ENCODE data around the gene G6PC3. TPM values are rescaled to one million over a fixed set of nuclear protein-coding genes. Genes with fewer than 3 reads are reported as not detected.
"Not testable (repeated sequence)": the region's sequence is repeated elsewhere in the genome, so short reads cannot be mapped to it uniquely, and the experiment has no call there.

The G6PC3 gene
- polyA plus RNA-seq, 3 donors: 39.4 to 85.3 (median 39.5) TPM

DNA sequence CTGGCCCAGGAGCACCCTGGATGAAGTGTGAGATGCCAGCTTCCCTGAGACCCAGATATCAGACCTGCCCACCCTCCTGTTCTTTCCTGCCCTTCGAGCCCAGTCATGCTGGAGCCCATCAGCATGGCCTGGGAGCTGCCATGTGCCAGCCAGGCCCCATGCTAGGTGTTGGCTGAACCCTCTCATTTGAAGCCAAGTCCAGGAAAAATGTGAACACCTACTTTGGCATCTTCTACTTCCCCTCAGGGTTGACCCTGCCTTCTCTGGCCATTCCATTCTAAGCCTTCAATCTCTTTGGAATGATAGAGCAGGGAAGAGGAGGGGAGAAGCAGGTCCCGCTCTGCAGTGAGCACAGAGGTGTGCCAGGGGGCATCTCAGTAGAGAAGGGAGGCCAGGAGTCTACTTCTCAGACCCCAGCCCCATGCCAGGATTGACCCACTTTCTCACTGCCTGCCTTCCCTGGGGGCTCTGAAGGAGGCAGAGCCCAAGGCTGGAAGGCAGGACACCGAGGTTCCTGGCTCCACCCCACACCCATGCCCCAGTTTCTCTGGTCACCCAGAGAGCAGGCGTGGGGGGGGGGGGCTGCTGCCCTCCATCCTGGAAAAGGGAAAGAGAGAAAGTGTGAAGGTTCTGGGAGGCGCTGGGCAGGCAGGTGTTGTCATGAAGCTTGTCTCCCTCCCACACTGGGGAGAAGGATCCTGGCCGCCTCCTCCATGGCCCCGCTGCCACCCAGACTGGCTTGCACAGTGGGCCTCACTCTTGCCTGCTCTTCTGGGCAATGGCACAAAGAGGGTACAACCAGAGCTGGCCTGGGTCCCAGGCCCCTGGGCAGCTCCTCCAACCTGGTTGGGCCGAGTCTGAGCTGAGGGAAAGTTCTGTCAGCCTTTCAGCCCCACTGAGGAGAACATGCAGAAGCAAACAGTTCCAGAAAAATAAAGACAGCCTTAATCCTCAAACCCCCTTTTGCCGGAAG lies 43.6 kb downstream of the G6PC3 start:
- WGBS, 3 donors: 76 to 90% (median 83%) methylated on average over 8 to 9 of the region's 9 CpGs
- H3K27ac ChIP-seq (ENCODE audit: low read depth, low read length): no peak overlapping the region

DNA sequence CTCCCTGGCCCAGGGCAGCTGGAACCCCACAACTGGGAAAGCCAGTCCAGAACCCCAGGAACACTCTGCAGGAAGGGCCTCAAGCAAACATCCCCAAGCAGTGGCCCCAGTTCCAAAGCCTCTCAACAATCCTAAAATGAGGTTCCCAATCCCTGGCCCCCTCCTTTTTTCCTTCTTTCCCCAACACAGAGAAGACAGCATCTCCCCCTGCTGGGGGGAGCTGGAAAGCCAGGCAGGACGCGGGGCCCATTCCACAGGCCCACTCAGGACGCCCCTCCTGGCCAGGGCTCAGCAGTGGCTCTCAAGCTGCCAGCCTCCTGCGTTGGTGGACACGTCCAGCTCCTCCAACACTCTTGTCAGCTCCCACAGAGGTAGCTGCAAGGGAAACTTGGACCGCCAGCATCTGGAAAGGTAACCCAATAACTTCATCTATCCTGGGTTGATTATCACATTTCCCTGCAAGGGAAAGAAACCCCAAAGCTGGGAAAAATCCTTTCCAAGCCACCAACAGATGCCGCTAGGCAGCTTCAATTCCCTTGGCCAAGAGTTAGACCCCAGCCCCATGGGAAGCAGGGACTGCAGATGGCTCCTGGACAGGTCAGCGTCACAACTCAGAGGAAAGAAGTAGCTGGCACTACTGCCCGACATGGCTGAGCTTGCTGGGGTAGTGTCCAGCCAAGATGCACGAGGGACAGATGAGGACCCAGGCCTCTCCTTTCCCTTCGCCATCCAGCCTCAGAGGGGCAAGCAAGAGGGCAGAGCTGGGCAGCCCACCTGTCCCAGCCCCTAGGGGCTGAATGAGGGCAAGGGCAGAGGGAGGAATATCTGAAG lies 45.3 kb downstream of the G6PC3 start:
- H3K27ac ChIP-seq (ENCODE audit: low read depth, low read length): no peak overlapping the region
- WGBS, 3 donors: 51 to 60% (median 59%) methylated on average over 11 of the region's 11 CpGs

DNA sequence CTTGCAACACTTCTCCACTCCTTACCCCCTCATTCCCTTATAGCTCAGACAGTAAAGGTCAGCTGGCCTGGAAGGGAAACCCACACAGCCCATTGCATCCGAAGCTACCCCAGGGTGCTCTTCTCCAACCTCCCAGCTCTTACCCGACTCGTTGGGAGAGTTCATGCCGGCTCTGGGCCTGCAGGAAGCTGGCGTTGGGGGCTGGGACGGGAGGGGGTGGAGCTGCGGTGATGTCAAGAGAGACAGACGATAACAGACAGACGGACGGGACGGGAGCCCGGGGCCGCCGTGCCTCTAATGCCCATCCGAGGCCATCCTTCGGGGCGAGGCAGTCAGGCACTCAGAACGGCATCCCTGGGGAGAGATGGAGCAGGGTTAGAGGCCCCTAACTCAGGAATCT lies 46.8 kb downstream of the G6PC3 start:
- no peak overlapping the region for H3K27ac ChIP-seq (ENCODE audit: low read depth, low read length)
- WGBS, 3 donors: 81 to 87% (median 83%) methylated on average over 18 of the region's 18 CpGs

GRCh38 chr17:44118427-44119050 lies 48.0 kb downstream of the G6PC3 start:
- no peak overlapping the region for H3K27ac ChIP-seq (ENCODE audit: low read depth, low read length)
- 72 to 77% (median 76%) methylated on average over 10 of the region's 10 CpGs for WGBS, 3 donors

DNA sequence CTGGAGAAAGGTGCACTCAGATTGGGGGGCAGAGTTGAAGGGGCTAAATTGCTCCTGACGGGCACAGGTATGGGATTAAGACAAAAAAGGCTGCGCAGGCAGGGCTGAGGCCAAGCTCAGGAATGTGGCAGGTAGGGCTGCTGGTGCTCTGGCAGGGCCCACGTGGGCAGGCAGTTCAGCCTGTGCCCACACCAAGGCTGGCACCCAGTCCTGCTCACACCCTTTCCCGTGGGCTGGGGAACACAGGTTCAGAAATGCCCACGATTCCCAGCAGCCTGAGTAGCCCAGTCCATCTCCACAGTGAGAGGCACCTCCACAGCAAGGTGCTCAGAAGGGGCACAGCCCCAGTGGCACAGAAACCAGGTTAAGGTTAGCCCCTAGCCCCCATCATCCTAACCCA lies 48.5 kb downstream of the G6PC3 start:
- WGBS, 3 donors: 65 to 79% (median 68%) methylated on average over 5 of the region's 5 CpGs
- H3K27ac ChIP-seq (ENCODE audit: low read depth, low read length): no peak overlapping the region

DNA sequence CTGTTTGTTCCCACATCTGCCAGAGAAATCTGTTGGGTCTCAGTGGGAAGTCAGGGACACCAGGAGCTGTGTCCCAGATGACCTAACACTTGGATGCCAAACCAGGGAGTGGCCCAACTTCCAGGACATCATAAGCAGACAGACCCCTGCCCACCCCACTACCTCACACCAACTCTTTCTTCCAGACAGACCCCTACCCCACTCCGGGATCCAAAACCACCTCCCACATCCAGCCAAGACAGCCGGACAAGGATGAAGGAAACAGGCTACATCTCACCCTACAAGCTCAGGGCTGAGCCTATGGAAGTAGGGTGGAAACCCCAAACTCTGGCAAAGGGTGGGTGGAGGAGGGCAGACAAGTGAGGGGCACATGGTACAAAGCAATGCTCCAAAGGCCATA lies 49.3 kb downstream of the G6PC3 start:
- H3K27ac ChIP-seq (ENCODE audit: low read depth, low read length): no peak overlapping the region
- 95 to 97% (median 95%) methylated on average over 2 of the region's 2 CpGs for WGBS, 3 donors

DNA sequence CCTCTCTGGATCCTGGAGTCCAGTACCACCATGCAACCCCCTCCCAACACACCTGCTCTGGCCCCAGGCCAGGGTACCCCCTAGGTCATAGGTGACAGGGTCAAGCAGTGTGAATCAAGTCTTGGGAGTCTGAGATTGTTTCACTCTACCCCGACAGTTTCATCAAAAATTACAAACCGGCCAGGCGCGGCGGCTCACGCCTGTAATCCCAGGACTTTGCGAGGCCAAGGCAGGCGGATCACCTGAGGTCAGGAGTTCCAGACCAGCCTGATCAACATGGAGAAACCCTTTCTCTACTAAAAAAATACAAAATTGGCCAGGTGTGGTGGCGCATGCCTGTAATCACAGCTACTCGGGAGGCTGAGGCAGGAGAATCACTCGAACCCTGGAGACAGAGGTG lies 49.7 kb downstream of the G6PC3 start:
- 91 to 94% (median 93%) methylated on average over 11 of the region's 11 CpGs for WGBS, 3 donors
- H3K27ac ChIP-seq (ENCODE audit: low read depth, low read length): not testable (repeated sequence)

DNA sequence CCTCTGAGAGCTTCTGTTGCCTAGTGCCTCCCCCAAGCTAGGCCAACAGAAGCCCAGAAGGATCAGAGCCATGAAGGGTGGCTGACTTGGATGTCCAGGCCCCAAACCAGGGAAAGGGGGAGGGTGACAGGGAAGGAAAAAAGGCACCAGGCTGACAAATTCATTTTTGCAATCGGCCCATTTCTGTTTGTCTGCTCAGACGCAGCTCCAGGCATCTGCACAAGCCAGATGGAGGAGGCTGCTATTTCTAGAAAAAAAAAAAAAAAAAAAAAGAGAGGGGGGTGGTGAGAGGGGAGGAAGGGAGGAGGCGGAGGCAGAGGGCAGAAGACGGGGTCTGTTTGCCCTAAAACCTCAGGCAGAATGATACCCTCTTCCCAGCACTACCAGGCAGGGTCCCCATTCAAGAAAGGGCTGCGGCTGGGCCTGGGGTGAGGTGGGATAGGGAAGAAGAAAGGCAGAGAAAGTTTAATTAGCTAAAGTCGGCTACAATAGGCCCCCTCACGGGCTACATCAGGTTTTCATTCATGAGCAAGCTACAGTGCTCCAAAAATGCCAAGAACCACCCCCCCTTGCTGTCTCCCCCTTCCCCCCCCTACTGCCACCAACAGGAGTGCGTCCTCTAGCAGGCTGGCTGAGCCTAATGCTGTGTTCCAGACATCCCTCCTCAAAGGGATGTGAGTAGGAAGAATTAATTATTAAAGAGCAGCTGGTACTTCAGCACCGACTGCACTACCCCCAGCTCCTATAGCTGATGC lies 50.5 kb downstream of the G6PC3 start:
- WGBS, 3 donors: 54 to 69% (median 63%) methylated on average over 9 of the region's 9 CpGs

DNA sequence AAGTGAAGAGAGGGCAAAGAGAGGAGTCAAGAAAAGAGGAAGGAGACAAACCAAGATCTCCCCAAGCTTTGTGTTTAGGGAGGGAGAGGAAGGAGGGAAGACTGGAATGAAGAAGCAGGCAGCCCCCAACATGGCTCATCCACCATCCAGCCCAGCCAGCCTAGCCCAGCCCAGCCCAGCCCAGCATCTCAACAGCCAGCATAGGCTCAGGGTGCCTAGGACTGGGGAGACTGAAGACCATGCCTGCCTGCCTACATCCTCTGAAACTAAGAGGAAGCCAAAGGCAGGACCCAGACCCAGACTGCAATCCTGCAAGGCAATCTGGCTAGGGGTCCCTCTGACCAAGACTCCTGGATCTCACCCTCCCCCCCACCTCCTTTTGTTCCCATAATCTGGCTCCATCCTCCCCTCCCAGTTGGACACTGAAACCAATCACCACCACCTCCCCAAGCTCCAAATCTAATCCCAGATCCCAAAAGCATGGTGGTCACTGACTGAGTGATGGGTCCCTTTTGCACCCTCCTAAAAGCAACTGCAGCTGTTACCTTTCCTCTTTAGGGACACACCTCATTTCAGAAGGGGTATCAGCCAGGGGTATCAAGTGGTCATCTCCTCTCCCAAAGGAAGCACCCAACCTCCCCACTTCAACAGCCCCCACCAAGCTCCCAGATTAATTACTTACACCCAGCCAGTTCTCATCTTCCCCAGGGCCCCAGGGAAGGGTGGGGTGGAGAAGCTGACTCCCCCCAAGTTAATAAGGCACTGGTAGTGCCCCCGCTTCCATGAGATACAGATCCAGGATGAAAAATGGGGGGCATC lies 51.7 kb downstream of the G6PC3 start:
- no peak overlapping the region for H3K27ac ChIP-seq (ENCODE audit: low read depth, low read length)
- WGBS, 3 donors: 33 to 49% (median 37%) methylated on average over 1 of the region's 1 CpG

More for the DNA sequence above, 50.5 kb downstream of the G6PC3 start:
- H3K27ac ChIP-seq (ENCODE audit: low read depth, low read length): no peak overlapping the region

DNA sequence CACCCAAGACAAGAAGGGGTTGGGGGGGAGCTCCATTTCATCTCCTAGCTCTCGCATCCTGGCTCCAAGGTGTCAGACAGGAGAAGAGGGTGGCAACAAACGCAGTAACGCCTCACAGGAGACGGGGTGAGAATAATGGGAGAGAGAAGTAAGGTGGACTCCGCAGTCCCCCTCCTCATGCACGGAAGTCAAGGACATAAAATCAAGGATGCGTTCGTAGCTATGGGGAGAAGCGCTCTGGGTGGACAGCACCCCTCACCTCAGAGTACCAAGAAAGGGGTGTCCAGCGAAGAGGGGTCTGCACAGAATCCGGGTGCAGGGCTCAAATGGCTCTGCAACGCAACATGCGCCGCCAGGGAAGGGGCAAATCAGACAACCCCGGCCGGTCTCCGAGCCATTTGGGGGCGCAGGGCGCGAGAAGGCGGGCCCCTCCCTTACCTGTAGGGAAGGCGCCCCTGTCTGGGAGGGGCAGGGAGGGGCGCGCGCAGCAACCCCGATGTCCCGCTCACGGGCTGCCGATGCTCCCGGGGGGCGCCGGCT lies 52.4 kb downstream of the G6PC3 start:
- no peak overlapping the region for H3K27ac ChIP-seq (ENCODE audit: low read depth, low read length)
- WGBS, 3 donors: 1 to 2% (median 1%) methylated on average over 22 to 32 of the region's 32 CpGs

GRCh38 chr17:44123356-44124117 lies 53.0 kb downstream of the G6PC3 start, which contains the start of gene HDAC5:
HDAC5 (minus strand) TSS chr17:44123641; CDS start chr17:44117515, 6,126 bp downstream.
- 0 to 1% (median 1%) methylated on average over 56 to 77 of the region's 78 CpGs for WGBS, 3 donors
- peak within 1 kb of the TSS; percentile 56 for H3K27ac ChIP-seq (ENCODE audit: low read depth, low read length)

- H3K27ac ChIP-seq (ENCODE audit: low read depth, low read length): no peak overlapping the region
- WGBS, 3 donors: 1 to 4% (median 2%) methylated on average over 8 of the region's 8 CpGs
Observed at GRCh38 chr17:44124118-44124438, 53.5 kb downstream of the G6PC3 start.

Other genes starting within 250 kb of the G6PC3 start
- gene MPP3, start 237.6 kb upstream of the G6PC3 start, polyA plus RNA-seq: 1 to 10 TPM; 4.9 to 7.0 (median 5.6) TPM
- gene CD300LG, start 223.6 kb upstream of the G6PC3 start, polyA plus RNA-seq: 100 to 1,000 TPM in 1 of 3 donors, 10 to 100 TPM in 1, 1 to 10 TPM in 1; 7.2 to 117 (median 44.2) TPM
- 1 to 10 TPM in 1 of 3 donors, under 1 TPM in 2; 0.61 to 3.3 (median 0.71) TPM for gene MPP2, start 163.2 kb upstream of the G6PC3 start, polyA plus RNA-seq
- gene PPY, start 128.3 kb upstream of the G6PC3 start, polyA plus RNA-seq: 10 to 100 TPM in 1 of 3 donors, not detected in 2; 89.3 TPM
- gene PYY, start 116.8 kb upstream of the G6PC3 start, polyA plus RNA-seq: not detected
- 1 to 10 TPM in 1 of 3 donors, under 1 TPM in 2; 0.34 to 1.0 (median 0.45) TPM for gene NAGS, start 66.1 kb upstream of the G6PC3 start, polyA plus RNA-seq
- gene TMEM101, start 55.8 kb upstream of the G6PC3 start, polyA plus RNA-seq: 10 to 100 TPM; 18.7 to 35.4 (median 22.9) TPM
- gene LSM12, start 4.1 kb upstream of the G6PC3 start, polyA plus RNA-seq: 10 to 100 TPM; 13.7 to 30.6 (median 28.6) TPM
- gene HDAC5, start 52.9 kb downstream of the G6PC3 start, polyA plus RNA-seq: 10 to 100 TPM; 19.3 to 37.6 (median 34.1) TPM
- gene HROB, start 71.2 kb downstream of the G6PC3 start, polyA plus RNA-seq: 1 to 10 TPM in 2 of 3 donors, under 1 TPM in 1; 0.37 to 2.7 (median 2.6) TPM
- under 1 TPM in 2 of 3 donors, not detected in 1; 0.13 to 0.92 TPM for gene ASB16, start 100.0 kb downstream of the G6PC3 start, polyA plus RNA-seq
- gene TMUB2, start 116.2 kb downstream of the G6PC3 start, polyA plus RNA-seq: 10 to 100 TPM; 20.7 to 33.5 (median 28.7) TPM
- gene ATXN7L3, start 129.1 kb downstream of the G6PC3 start, polyA plus RNA-seq: 10 to 100 TPM; 14.5 to 34.8 (median 28.1) TPM
- 10 to 100 TPM; 28.2 to 40.9 (median 35.3) TPM for gene UBTF, start 148.9 kb downstream of the G6PC3 start, polyA plus RNA-seq
- under 1 TPM in 1 of 3 donors, not detected in 2; 0.10 TPM for gene SLC4A1, start 197.4 kb downstream of the G6PC3 start, polyA plus RNA-seq
- gene RUNDC3A, start 237.9 kb downstream of the G6PC3 start, polyA plus RNA-seq: 1 to 10 TPM in 1 of 3 donors, under 1 TPM in 1, not detected in 1; 0.25 to 4.2 TPM

All from adipose tissue (tissue), 3 donors.